GM12873 (cell line): ENCODE data around the gene UTP20.

ENCODE experiments used
- TF ChIP-seq, protein P1 (sequence below): IDR thresholded peaks from 2 replicates; pipeline ENCODE4 v1.5.1; 2012; ENCODE audit warnings: low read depth, mild to moderate bottlenecking, moderate library complexity, low read length, control low read depth; ENCODE audit not compliant: insufficient read depth; ENCODE audit errors: missing control alignments

The UTP20 gene

DNA sequence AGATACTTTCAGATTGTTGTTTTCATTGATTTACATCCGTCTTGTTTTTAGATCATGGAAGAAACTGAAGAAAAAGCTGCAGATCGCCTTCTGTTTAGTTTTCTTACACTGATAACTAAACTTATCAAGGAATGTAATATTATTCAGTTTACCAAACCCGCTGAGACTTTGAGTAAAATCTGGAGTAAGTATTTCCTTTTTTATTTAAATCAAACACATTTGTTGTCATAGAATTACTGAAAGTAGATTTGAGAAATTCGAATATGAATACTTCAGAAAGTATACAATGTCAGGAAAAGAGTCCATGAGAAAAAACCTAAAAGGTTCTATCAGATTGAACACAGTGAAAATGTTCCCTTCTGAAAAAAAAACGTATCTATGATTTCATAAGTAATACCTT, 95.7 kb downstream of the UTP20 start:
- TF ChIP-seq, protein P1, sequence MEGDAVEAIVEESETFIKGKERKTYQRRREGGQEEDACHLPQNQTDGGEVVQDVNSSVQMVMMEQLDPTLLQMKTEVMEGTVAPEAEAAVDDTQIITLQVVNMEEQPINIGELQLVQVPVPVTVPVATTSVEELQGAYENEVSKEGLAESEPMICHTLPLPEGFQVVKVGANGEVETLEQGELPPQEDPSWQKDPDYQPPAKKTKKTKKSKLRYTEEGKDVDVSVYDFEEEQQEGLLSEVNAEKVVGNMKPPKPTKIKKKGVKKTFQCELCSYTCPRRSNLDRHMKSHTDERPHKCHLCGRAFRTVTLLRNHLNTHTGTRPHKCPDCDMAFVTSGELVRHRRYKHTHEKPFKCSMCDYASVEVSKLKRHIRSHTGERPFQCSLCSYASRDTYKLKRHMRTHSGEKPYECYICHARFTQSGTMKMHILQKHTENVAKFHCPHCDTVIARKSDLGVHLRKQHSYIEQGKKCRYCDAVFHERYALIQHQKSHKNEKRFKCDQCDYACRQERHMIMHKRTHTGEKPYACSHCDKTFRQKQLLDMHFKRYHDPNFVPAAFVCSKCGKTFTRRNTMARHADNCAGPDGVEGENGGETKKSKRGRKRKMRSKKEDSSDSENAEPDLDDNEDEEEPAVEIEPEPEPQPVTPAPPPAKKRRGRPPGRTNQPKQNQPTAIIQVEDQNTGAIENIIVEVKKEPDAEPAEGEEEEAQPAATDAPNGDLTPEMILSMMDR = no peak

DNA sequence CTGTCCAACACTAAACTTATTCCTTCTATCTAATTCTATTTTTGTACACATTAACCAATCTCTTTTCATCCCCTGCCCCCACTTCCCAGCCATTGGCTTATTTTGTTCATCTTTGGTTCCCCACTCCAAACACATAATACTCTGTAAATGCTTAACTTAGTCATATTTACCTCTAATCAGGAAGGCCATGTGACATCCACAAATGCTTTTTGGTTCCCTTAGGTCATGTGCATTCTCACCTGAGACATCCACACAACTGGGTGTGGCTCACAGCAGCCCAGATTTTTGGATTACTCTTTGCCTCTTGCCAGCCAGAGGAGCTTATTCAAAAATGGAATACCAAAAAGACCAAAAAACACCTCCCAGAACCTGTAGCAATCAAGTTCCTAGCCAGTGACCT, 99.2 kb downstream of the UTP20 start:
- TF ChIP-seq, protein P1 = no peak

DNA sequence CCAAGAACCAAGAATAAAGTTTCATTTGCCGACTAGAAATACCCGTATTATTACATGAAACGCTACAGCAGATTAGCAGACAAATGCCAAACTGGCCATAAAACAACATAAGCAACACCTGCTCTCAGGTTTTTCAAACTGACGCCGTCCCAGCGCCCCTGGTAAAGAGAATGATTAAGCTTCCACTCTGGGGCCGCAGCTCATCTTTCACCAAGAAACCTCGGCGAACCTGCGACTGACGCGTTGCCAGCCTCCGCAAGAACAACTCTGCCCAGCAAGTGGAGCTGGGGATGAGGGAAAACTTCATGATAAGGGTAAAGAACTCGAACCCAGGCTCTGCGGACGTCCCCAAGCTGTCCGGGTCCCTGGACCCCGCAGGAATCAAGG, 127.1 kb downstream of the UTP20 start:
- TF ChIP-seq, protein P1 = no peak

DNA sequence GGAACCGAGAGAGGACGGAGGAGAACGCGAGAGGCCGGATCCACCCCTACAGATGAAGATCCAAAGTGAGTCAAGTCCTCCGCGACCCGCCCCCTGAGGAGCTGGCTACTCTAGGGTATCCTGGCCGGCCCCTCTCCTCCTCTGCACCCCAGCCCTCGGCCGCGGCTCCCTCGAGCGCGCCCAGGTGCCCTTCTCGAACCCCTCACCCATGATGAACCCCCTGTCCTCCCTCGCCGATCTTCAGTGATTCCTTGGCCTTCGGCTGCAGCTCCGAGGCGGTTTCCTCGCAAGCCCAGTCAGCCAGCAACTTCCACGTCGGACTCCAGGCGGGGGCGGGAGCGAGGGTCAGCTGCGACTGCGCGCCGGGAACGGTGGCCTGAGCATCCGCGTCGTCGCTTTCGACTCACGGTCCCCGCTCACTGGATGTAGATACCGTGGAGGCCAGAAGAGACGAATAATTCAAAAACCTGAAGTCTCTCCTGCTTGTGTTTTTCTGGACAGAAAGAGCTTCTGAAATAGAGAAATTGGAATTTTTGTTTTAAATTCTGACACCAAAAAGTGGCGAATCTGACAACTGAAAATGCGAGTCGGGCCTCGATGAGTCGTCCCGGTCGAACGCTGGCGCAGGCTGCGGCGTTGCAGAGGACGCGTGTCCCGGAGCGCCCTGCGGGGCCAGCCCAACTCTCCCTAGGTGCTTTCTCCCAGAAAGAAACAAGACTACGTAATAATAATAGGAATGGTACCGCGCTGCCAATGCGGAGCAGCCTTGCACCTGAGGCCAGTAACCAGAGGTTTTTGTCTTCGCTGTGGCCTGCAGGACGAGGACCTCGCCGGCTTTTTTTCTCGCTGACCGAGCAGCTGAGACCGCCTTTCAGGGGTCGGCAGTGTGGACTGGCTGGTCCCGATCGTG, 127.8 kb downstream of the UTP20 start, which contains the start of gene ARL1:
Gene ARL1 (minus strand): TSS at position 337 of the 910 bp plus-strand sequence. CDS start 127 bp downstream, at position 210.
- TF ChIP-seq, protein P1 = no peak

DNA sequence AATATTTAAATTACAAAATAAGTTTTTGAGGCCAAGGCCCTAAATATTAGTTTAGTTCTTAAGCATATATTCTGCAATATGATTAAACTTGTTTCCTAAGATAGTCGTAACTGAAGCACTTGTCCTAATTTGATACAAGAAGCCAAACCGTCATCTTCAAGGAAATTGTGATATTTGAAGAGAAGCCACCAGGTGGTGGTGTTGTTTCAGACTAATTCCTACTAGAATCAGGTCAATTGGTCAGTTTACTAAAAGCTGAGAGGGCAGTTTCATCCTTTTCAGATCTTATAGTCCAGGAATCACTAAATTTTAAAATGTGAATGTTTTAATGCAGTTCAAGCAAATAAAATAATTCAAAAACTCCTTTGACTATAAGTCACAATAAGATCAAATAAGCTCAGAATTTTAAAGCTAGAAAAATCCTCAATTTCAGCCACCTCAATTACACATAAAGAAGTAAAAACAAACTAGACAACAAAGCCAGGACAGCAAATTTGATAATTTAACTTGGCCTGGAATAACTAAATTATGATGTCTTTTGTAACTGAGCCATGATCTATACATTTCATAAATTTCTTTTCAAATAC, 134.7 kb downstream of the UTP20 start:
- TF ChIP-seq, protein P1 = peak; percentile 58

GRCh38 chr12:101415228-101415627, 135.3 kb downstream of the UTP20 start:
- TF ChIP-seq, protein P1 = no peak

DNA sequence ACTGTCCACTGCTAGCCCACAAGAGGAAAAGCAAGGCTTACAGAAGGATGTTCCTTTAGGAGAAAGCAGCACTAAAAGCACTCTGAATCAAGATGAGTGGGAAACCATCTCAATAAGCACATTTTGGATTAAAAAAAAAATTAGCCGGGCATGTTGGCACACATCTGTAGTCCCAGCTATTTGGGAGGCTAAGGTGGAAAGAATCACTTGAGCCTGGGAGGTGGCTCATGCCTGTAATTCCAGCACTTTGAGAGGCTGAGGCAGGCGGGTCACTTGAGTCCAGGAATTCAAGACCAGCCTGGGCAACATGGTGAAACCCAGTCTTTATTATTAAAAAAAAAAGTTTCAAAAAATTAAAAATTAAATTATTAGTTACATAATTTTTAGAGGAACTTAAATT, 144.7 kb downstream of the UTP20 start:
- TF ChIP-seq, protein P1 = no peak
